GM12878 (cell line): Measurements from ENCODE around the gene PDLIM4. TPM values are rescaled to one million over a fixed set of nuclear protein-coding genes. Genes with fewer than 3 reads are reported as not detected.

Source experiments
- ATAC-seq: fragments of 200-7000 bp; cut with Tn5 transposase; 3 replicates; pipeline ENCODE4 v1.9.1; 2020; ENCODE audit warnings: mild to moderate bottlenecking, moderate library complexity
- BruUV-seq: library from RNA; stranded (reverse); fragments of 400-500 nt; replicated peaks from 2 replicates; lab custom pipeline; 2021; lab: Mats Ljungman, UMichigan
- CTCF ChIA-PET: fragments of 300-600 bp; sonication (Branson Sonifier 250); formaldehyde crosslinking; extraction: SDS; loops from one replicate; lab custom pipeline; 2021; ENCODE audit warnings: inconsistent platforms; lab: Yijun Ruan, JAX
- POLR2A ChIA-PET: fragments of 350-600 bp; formaldehyde crosslinking; extraction: SDS; loops from one replicate; lab custom pipeline; 2021; ENCODE audit warnings: inconsistent platforms; lab: Charles Lee
- RAD21 ChIA-PET: fragments of 300-600 bp; sonication (Branson Sonifier 250); formaldehyde crosslinking; loops from one replicate; lab custom pipeline; 2023; ENCODE audit warnings: antibody characterized with exemption; ENCODE audit not compliant: unreplicated experiment; lab: Charles Lee
- SMC1A ChIA-PET: fragments of 300-600 bp; sonication (Branson Sonifier 250); formaldehyde crosslinking; loops from one replicate; lab custom pipeline; 2023; ENCODE audit not compliant: unreplicated experiment, uncharacterized antibody; lab: Charles Lee
- DNase-seq: peaks from one replicate; pipeline ENCODE4 v3.0.0-alpha.2; 2011; ENCODE audit warnings: low read depth, low spot score
- FAIRE-seq: peaks from 3 replicates; lab custom pipeline; 2011; peaks lifted over from hg19 to GRCh38; lab: Jason Lieb, UNC
- H2AFZ ChIP-seq: 2 replicates; pipeline ENCODE4 v1.6.0; 2011; ENCODE audit warnings: low read depth, low read length, control low read depth; ENCODE audit not compliant: control insufficient read depth
- H3K27ac ChIP-seq: 2 replicates; pipeline ENCODE4 v1.5.1; 2011; ENCODE audit warnings: control low read depth; ENCODE audit not compliant: control insufficient read depth, insufficient read depth
- H3K27me3 ChIP-seq, 2 experiments: replicated peaks in 1 of 2; 2 replicates each; pipeline versions ENCODE4 v1.6.0 to v1.6.1; 2011; ENCODE audit warnings: low read length in 1 of 2; ENCODE audit not compliant: control insufficient read depth in 2 of 2, insufficient read depth in 2 of 2
- H3K36me3 ChIP-seq, 2 experiments: 2 replicates each; pipeline ENCODE4 v1.5.1; 2011; ENCODE audit warnings: low read length in 1 of 2; ENCODE audit not compliant: control insufficient read depth in 2 of 2, insufficient read depth in 2 of 2
- H3K4me1 ChIP-seq: 2 replicates; pipeline ENCODE4 v1.6.1; 2011; ENCODE audit warnings: mild to moderate bottlenecking, low read length, moderate library complexity, mixed read lengths; ENCODE audit not compliant: control insufficient read depth, insufficient read depth
- H3K4me2 ChIP-seq: 2 replicates; pipeline ENCODE4 v1.6.0; 2011; ENCODE audit warnings: control low read depth; ENCODE audit not compliant: control insufficient read depth, insufficient read depth
- H3K4me3 ChIP-seq: fragments of 200-600 bp; sonication (generic); 2 replicates; pipeline ENCODE4 v1.5.1; 2016
- H3K79me2 ChIP-seq: 2 replicates; pipeline ENCODE4 v1.6.0; 2011; ENCODE audit warnings: low read length; ENCODE audit not compliant: control insufficient read depth, insufficient read depth
- H3K9ac ChIP-seq: 2 replicates; pipeline ENCODE4 v1.8.0; 2011; ENCODE audit warnings: low read length, control low read depth, mixed read lengths; ENCODE audit not compliant: control insufficient read depth, insufficient read depth
- H3K9me3 ChIP-seq: replicated peaks from 3 replicates; pipeline ENCODE4 v1.5.1; 2011; ENCODE audit warnings: mild to moderate bottlenecking, low read length; ENCODE audit not compliant: control insufficient read depth, insufficient read depth
- H4K20me1 ChIP-seq: 2 replicates; pipeline ENCODE4 v1.6.0; 2011; ENCODE audit not compliant: control insufficient read depth, insufficient read depth
- NBN ChIP-seq: fragments of 450-650 bp; IDR thresholded peaks from 2 replicates; pipeline ENCODE4 v1.6.1; 2016
- PAX5 ChIP-seq: IDR thresholded peaks from 2 replicates; pipeline ENCODE4 v1.6.1; 2011; ENCODE audit warnings: low read depth, low read length, borderline replicate concordance
- SMARCA5 ChIP-seq: fragments of 450-650 bp; IDR thresholded peaks from 2 replicates; pipeline ENCODE4 v1.6.1; 2017; ENCODE audit warnings: mild to moderate bottlenecking
- TBL1XR1 ChIP-seq: IDR thresholded peaks from 2 replicates; pipeline ENCODE4 v1.6.1; 2012; ENCODE audit warnings: low read depth, low read length, improper control_type of control experiment
- TCF3 ChIP-seq: IDR thresholded peaks from 2 replicates; pipeline ENCODE4 v1.6.1; 2012; ENCODE audit warnings: low read depth, mild to moderate bottlenecking, low read length, borderline replicate concordance; ENCODE audit not compliant: insufficient read depth
- ZNF274 ChIP-seq: IDR thresholded peaks from one replicate; pipeline ENCODE4 v1.8.0; 2011; ENCODE audit not compliant: insufficient read length, insufficient read depth
- ZNF384 ChIP-seq: IDR thresholded peaks from 2 replicates; pipeline ENCODE4 v1.6.1; 2012; ENCODE audit warnings: low read depth, mild to moderate bottlenecking, low read length, improper control_type of control experiment, borderline replicate concordance
- WGBS: methylation state at CpG from one replicate; pipeline ENCODE4 v1.1.6; 2016; ENCODE audit warnings: low lambda C conversion rate; ENCODE audit not compliant: insufficient replicate concordance, insufficient coverage; ENCODE audit errors: missing lambda C conversion rate; 5-methylcytosine and 5-hydroxymethylcytosine counted together
- in situ Hi-C: fragments of 300-500 bp; cut with MboI; formaldehyde crosslinking; loops from 9 replicates; pipeline ENCODE4 v1.14.3; 2018; ENCODE audit warnings: mixed read lengths
- intact Hi-C: fragments of 100-400 bp; cut with micrococcal nuclease; formaldehyde crosslinking; loops from one replicate; pipeline ENCODE4 v1.14.2; 2022; ENCODE audit not compliant: unreplicated experiment
- polyA plus RNA-seq, 11 experiments: library from polyadenylated mRNA; depleted of rRNA in 4 of 11; unstranded in 6 of 11; stranded (reverse) in 5 of 11; fragments of >200 nt; fragmentation: Nextera tagmentation in 4 of 11; fragmentation: Illumina TruSeq in 1 of 11; extraction: Ambion mirVana in 4 of 11; extraction: Trizol in 1 of 11; gene quantifications; 1 replicate in 1 of 11; 2 replicates in 10 of 11; pipeline versions ENCODE4 v1.2.1 to v1.2.3, GENCODE V29; 2011 to 2016; ENCODE audit warnings: inconsistent platforms in 2 of 11, missing spikeins in 2 of 11, low read depth in 1 of 11
- total RNA-seq, 4 experiments: library from RNA; depleted of rRNA in 3 of 4; stranded (reverse); fragments of >200 nt in 3 of 4; fragmentation: Illumina TruSeq in 1 of 4; extraction: Trizol in 1 of 4; gene quantifications; 2 replicates each; pipeline versions ENCODE4 v1.2.1 to v1.2.3, GENCODE V29; 2013 to 2021
- TF ChIP-seq, protein P1 (sequence below): fragments of 450-650 bp; IDR thresholded peaks from 2 replicates; pipeline ENCODE4 v1.6.1; 2018; ENCODE audit warnings: mild to moderate bottlenecking, low read depth, moderate library complexity; ENCODE audit not compliant: partially characterized antibody

Gene PDLIM4
- total and polyA plus RNA-seq, 10 of the 15 experiments (the other 5 are each of a cell fraction or from before 2014, with no cell fraction given), result 0.13 to 1.7 (median 0.39) TPM; not detected in 3

DNA sequence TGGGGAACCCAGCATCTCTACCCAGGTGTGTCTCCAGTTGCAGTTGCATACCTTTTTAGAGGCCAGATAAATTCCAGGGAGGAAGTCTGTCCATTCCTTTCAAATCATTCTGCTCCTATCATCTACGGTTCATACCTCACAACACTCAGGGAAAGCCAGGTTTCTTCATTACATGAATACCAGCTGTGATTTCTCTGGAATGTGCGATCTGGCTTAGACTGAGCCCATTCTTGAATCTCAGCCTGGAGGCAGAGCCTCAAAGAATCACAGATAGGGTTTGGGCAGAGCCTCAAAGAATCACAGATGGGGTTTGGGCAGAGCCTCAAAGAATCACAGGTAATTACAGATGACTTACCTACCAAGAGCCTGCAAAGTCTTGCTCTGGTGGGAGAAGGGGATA lies 37.0 kb upstream of the PDLIM4 start:
- intact Hi-C loops, result no loop called here
- in situ Hi-C loops, result no loop called here
- FAIRE-seq (no peak), DNase-seq (no peak), ATAC-seq (no peak)
- TF ChIP-seq ZNF384 (no peak), TCF3 (no peak), PAX5 (no peak), SMARCA5 (no peak), ZNF274 (no peak), TBL1XR1 (no peak), NBN (no peak)
- TF ChIP-seq, protein P1, sequence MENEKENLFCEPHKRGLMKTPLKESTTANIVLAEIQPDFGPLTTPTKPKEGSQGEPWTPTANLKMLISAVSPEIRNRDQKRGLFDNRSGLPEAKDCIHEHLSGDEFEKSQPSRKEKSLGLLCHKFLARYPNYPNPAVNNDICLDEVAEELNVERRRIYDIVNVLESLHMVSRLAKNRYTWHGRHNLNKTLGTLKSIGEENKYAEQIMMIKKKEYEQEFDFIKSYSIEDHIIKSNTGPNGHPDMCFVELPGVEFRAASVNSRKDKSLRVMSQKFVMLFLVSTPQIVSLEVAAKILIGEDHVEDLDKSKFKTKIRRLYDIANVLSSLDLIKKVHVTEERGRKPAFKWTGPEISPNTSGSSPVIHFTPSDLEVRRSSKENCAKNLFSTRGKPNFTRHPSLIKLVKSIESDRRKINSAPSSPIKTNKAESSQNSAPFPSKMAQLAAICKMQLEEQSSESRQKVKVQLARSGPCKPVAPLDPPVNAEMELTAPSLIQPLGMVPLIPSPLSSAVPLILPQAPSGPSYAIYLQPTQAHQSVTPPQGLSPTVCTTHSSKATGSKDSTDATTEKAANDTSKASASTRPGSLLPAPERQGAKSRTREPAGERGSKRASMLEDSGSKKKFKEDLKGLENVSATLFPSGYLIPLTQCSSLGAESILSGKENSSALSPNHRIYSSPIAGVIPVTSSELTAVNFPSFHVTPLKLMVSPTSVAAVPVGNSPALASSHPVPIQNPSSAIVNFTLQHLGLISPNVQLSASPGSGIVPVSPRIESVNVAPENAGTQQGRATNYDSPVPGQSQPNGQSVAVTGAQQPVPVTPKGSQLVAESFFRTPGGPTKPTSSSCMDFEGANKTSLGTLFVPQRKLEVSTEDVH, result no peak
- Histone ChIP-seq H3K4me1 (peaks cover 3% of the 10 kb centered on the region), H3K79me2 (no peaks in the 10 kb centered on the region), H3K9me3 (no peaks in the 10 kb centered on the region), H3K27ac (no peak overlapping the region), H3K36me3 (no peaks in the 10 kb centered on the region), H3K27me3 (no peaks in the 10 kb centered on the region), H3K9ac (no peak overlapping the region), H4K20me1 (no peaks in the 10 kb centered on the region; the same call in 1 of the 2 replicates), H3K4me2 (no peak overlapping the region), H2AFZ (no peak overlapping the region), H3K4me3 (no peak overlapping the region)
- ChIA-PET CTCF (interaction anchor here (1.4 to 2.4 kb wide), 2 partner anchors 10 to 17 kb away, joined by 3 to 6 read pairs; no protein-coding TSS in a partner anchor), RAD21 (no interaction called here), SMC1A (interaction anchor here (0.8 to 3.1 kb wide), 3 partner anchors 9 to 30 kb away, joined by 3 to 13 read pairs (median 4); no protein-coding TSS in a partner anchor), POLR2A (interaction anchor here (1.1 kb wide), 1 partner anchor 9 kb away, joined by 3 read pairs; no protein-coding TSS in a partner anchor)
- 27% methylated on average over 2 of the region's 2 CpGs for WGBS
- no TSS peak for BruUV-seq
